Measurements from ENCODE around the gene CYBA. TPM values are rescaled to one million over a fixed set of nuclear protein-coding genes. Genes with fewer than 3 reads are reported as not detected.

Gene CYBA
- total RNA-seq, 5 donors from 2014 or later (not counting 1 experiment from before 2014, with no cell fraction given): 271 to 456 (median 403) TPM

GRCh38 chr16:88606148-88606757 lies 44.6 kb downstream of the CYBA start:
- Mint-ChIP-seq H3K27ac (no peak overlapping the region), H3K4me3 (no peak overlapping the region), H3K4me1 (peaks cover 2 to 8% (median 4%) of the 10 kb centered on the region in 3 donors), H3K27me3 (no peaks in the 10 kb centered on the region), H3K9me3 (no peaks in the 10 kb centered on the region), H3K36me3 (peaks cover 27% of the 10 kb centered on the region)
- ATAC-seq (replicated peaks in 1 of 4): no peak
- WGBS (ENCODE audit: insufficient coverage): 92% methylated on average over 17 of the region's 17 CpGs
- no peak overlapping the region for H3K4me3 ChIP-seq (ENCODE audit: control insufficient read depth in 1 of 2, extremely low read depth in 1 of 2, low read length in 1 of 2)
- no peak overlapping the region for H3K27ac ChIP-seq (ENCODE audit: low read length)
- H3K4me1 ChIP-seq (ENCODE audit: control insufficient read depth in 1 of 2, extremely low read depth in 1 of 2, insufficient read depth in 2 of 2, low read length in 2 of 2): no peaks in the 10 kb centered on the region
- peaks cover 19 to 68% of the 10 kb centered on the region in 2 donors for H3K36me3 ChIP-seq (ENCODE audit: control insufficient read depth in 2 of 2, extremely low read depth in 1 of 2, insufficient read depth in 1 of 2, low read length in 1 of 2)
- ChIA-PET CTCF (no interaction called here), POLR2A (no interaction called here)
- H3K27me3 ChIP-seq (replicated peaks in 1 of 2; ENCODE audit: control insufficient read depth in 2 of 2, extremely low read depth in 1 of 2, insufficient read depth in 2 of 2, low read length in 1 of 2): no peaks in the 10 kb centered on the region
- no peaks in the 10 kb centered on the region for H3K9me3 ChIP-seq
- DNase-seq: no peak

DNA sequence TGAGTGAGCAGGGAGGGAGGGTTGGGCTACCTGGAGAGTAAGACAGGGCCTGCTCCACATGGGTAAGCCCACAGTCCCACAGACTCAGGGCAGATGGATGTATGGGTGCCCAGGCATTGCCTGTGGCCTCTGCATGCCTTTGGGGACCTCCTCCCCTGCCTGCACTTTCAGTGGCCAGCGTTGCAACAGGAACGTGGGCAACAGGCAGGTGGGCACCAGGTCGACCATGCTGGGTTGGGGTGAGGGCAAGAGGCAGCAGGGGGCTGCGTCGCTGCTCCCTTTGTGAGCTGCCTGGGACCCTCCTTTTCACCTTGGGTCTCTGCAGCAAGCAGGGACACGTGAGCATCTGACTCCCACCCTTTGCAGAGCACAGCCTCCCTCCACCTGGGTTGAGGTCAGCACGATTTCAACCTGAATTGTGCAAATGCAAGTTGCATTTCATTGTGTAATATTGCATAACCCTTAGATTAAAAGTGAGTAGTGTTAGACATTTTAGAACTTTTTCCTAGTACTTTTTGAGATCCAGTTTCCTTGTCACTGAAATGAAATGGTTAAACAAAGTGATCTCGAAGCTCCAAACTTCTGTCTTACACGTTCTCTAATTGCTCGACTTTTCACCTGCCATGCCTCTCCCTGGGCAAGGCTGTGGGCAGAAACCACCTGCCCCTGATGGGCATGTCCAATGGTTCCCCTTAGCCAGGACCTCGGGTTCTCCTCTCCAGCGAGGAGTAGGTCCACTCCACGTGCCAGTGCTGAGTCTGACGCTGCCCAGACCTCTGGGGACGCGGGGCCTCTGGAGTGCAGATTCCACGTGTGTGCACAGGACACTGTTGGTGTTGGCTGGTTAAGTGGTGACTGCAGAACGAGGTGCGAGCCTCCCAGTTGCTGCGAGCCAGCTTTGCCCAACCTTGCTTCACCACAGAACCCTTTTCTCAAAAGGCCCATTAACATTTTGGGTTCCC lies 45.4 kb downstream of the CYBA start:
- DNase-seq (no peak), ATAC-seq (replicated peaks in 1 of 4) (no peak)
- H3K27me3 Mint-ChIP-seq: no peaks in the 10 kb centered on the region
- H3K4me3 ChIP-seq (ENCODE audit: control insufficient read depth in 1 of 2, extremely low read depth in 1 of 2, low read length in 1 of 2): no peak overlapping the region
- peaks cover 20 to 69% of the 10 kb centered on the region in 2 donors for H3K36me3 ChIP-seq (ENCODE audit: control insufficient read depth in 2 of 2, extremely low read depth in 1 of 2, insufficient read depth in 1 of 2, low read length in 1 of 2)
- no peak overlapping the region for H3K4me3 Mint-ChIP-seq
- H3K27ac ChIP-seq (ENCODE audit: low read length): no peak overlapping the region
- peaks cover 30% of the 10 kb centered on the region for H3K36me3 Mint-ChIP-seq
- WGBS (ENCODE audit: insufficient coverage): 95% methylated on average over 6 of the region's 20 CpGs
- POLR2A ChIA-PET: no interaction called here
- H3K27ac Mint-ChIP-seq: no peak overlapping the region
- H3K27me3 ChIP-seq (replicated peaks in 1 of 2; ENCODE audit: control insufficient read depth in 2 of 2, extremely low read depth in 1 of 2, insufficient read depth in 2 of 2, low read length in 1 of 2): no peaks in the 10 kb centered on the region
- no peaks in the 10 kb centered on the region for H3K9me3 ChIP-seq
- H3K4me1 ChIP-seq (ENCODE audit: control insufficient read depth in 1 of 2, extremely low read depth in 1 of 2, insufficient read depth in 2 of 2, low read length in 2 of 2): no peaks in the 10 kb centered on the region
- H3K9me3 Mint-ChIP-seq: no peaks in the 10 kb centered on the region
- CTCF ChIA-PET: no interaction called here
- peaks cover 2 to 4% (median 4%) of the 10 kb centered on the region in 3 donors for H3K4me1 Mint-ChIP-seq

DNA sequence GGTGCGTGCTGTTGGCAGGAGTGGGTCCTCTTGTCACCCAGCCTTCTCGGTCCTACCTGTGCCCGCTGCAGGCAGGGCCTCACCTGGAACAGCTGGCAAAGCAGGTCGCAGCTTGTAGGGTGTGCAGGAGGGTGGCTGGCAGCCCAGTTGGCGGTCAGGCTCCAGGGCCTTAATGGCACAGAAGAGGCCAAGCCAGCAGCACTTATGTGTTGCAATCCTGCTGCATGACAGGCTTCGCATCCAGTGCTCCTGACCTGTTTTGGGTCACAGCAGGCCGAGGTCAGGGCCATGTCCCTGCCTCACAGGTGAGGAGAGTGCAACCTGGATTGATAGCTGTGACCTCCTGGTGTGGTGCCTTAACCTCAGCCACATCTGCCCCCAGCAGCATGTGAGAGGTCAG lies 48.8 kb downstream of the CYBA start:
- CTCF ChIA-PET: no interaction called here
- ATAC-seq (replicated peaks in 1 of 4) (no peak), DNase-seq (no peak)
- Mint-ChIP-seq H3K27me3 (no peaks in the 10 kb centered on the region), H3K4me3 (no peak overlapping the region), H3K4me1 (peaks cover 0 to 9% (median 0%) of the 10 kb centered on the region in 3 donors), H3K27ac (no peak overlapping the region), H3K36me3 (peaks cover 31% of the 10 kb centered on the region), H3K9me3 (no peaks in the 10 kb centered on the region)
- Histone ChIP-seq H3K4me1 (ENCODE audit: control insufficient read depth in 1 of 2, extremely low read depth in 1 of 2, insufficient read depth in 2 of 2, low read length in 2 of 2) (no peaks in the 10 kb centered on the region), H3K27me3 (replicated peaks in 1 of 2; ENCODE audit: control insufficient read depth in 2 of 2, extremely low read depth in 1 of 2, insufficient read depth in 2 of 2, low read length in 1 of 2) (no peaks in the 10 kb centered on the region), H3K4me3 (ENCODE audit: control insufficient read depth in 1 of 2, extremely low read depth in 1 of 2, low read length in 1 of 2) (no peak overlapping the region), H3K27ac (ENCODE audit: low read length) (no peak overlapping the region), H3K36me3 (ENCODE audit: control insufficient read depth in 2 of 2, extremely low read depth in 1 of 2, insufficient read depth in 1 of 2, low read length in 1 of 2) (peaks cover 33 to 74% of the 10 kb centered on the region in 2 donors), H3K9me3 (no peaks in the 10 kb centered on the region)
- POLR2A ChIA-PET: no interaction called here
- WGBS (ENCODE audit: insufficient coverage): 92% methylated on average over 5 of the region's 7 CpGs

- ChIA-PET POLR2A (no interaction called here), CTCF (no interaction called here)
- Histone ChIP-seq H3K36me3 (ENCODE audit: control insufficient read depth in 2 of 2, extremely low read depth in 1 of 2, insufficient read depth in 1 of 2, low read length in 1 of 2) (peaks cover 33 to 69% of the 10 kb centered on the region in 2 donors), H3K27ac (ENCODE audit: low read length) (no peak overlapping the region), H3K9me3 (no peaks in the 10 kb centered on the region), H3K27me3 (replicated peaks in 1 of 2; ENCODE audit: control insufficient read depth in 2 of 2, extremely low read depth in 1 of 2, insufficient read depth in 2 of 2, low read length in 1 of 2) (no peaks in the 10 kb centered on the region), H3K4me1 (ENCODE audit: control insufficient read depth in 1 of 2, extremely low read depth in 1 of 2, insufficient read depth in 2 of 2, low read length in 2 of 2) (no peaks in the 10 kb centered on the region), H3K4me3 (ENCODE audit: control insufficient read depth in 1 of 2, extremely low read depth in 1 of 2, low read length in 1 of 2) (no peak overlapping the region)
- ATAC-seq (replicated peaks in 1 of 4) (no peak), DNase-seq (no peak)
- 90% methylated on average over 3 of the region's 9 CpGs for WGBS (ENCODE audit: insufficient coverage)
- Mint-ChIP-seq H3K4me3 (no peak overlapping the region), H3K36me3 (peaks cover 31% of the 10 kb centered on the region), H3K27me3 (no peaks in the 10 kb centered on the region), H3K4me1 (peaks cover 0 to 9% (median 0%) of the 10 kb centered on the region in 3 donors), H3K27ac (no peak overlapping the region), H3K9me3 (no peaks in the 10 kb centered on the region)
Observed at GRCh38 chr16:88601313-88602036, 49.4 kb downstream of the CYBA start.

DNA sequence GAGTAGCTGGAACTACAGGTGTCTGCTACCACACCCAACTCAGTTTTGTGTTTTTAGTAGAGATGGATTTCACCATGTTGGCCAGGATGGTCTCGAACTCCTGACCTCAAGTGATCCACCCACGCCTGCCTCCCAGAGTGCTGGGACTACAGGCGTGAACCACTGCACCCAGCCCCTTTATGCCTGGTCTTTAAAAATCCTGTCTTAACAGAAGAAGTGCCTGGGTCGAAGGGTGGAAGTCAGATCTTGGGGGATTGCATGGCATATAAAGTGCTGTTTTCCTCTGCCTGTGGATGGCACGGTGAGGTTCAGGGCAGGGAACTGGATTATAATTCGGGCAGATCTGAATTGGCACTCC lies 50.3 kb downstream of the CYBA start:
- H3K27me3 ChIP-seq (replicated peaks in 1 of 2; ENCODE audit: control insufficient read depth in 2 of 2, extremely low read depth in 1 of 2, insufficient read depth in 2 of 2, low read length in 1 of 2): no peaks in the 10 kb centered on the region
- 100% methylated on average over 2 of the region's 6 CpGs for WGBS (ENCODE audit: insufficient coverage)
- POLR2A ChIA-PET: no interaction called here
- ATAC-seq (replicated peaks in 1 of 4): no peak
- no peak for DNase-seq
- H3K36me3 ChIP-seq (ENCODE audit: control insufficient read depth in 2 of 2, extremely low read depth in 1 of 2, insufficient read depth in 1 of 2, low read length in 1 of 2): peaks cover 29 to 59% of the 10 kb centered on the region in 2 donors
- no peak overlapping the region for H3K4me3 ChIP-seq (ENCODE audit: control insufficient read depth in 1 of 2, extremely low read depth in 1 of 2, low read length in 1 of 2)
- Mint-ChIP-seq H3K36me3 (peaks cover 34% of the 10 kb centered on the region), H3K4me3 (no peak overlapping the region), H3K9me3 (no peaks in the 10 kb centered on the region), H3K4me1 (peaks cover 0 to 9% (median 3%) of the 10 kb centered on the region in 3 donors), H3K27me3 (no peaks in the 10 kb centered on the region), H3K27ac (no peak overlapping the region)
- no peak overlapping the region for H3K27ac ChIP-seq (ENCODE audit: low read length)
- no peaks in the 10 kb centered on the region for H3K9me3 ChIP-seq
- CTCF ChIA-PET: no interaction called here
- no peaks in the 10 kb centered on the region for H3K4me1 ChIP-seq (ENCODE audit: control insufficient read depth in 1 of 2, extremely low read depth in 1 of 2, insufficient read depth in 2 of 2, low read length in 2 of 2)

DNA sequence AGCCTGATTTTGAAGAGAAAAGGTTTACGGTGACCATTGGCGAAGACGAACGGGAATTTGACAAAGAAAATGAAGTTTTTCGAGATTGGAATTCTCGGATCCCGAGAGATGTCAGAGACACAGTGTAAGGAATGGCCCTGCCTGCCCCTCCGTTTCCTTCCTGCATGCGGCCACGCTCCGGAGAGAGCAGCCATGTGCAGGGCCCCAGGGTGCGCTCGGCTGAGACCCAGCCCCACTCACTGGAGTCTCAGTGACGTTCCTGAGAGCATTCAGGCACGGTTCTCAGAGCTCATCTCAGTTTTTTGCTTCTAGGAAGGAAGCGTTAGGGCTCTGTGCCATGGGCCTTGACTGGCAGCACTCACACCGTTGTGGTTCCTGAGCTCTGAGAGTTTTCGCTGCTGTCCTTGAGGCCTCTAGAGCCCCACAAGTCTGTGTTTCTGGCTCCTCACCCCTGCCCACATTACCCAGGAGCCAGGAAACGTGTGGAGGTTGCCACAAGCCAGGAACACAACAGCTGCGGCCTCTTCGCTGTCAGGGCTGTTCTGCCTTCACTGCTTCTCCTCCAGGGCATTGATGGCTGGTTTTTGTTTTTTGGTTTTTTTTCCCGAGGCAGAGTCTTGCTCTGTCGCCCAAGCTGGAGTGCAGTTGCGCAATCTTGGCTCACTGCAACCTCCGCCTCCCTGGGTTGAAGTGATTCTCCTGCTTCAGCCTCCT lies 50.9 kb downstream of the CYBA start:
- CTCF ChIA-PET: no interaction called here
- H3K27me3 Mint-ChIP-seq: no peaks in the 10 kb centered on the region
- ATAC-seq (replicated peaks in 1 of 4) (no peak), DNase-seq (no peak)
- H3K4me3 Mint-ChIP-seq: no peak overlapping the region
- H3K36me3 Mint-ChIP-seq: peaks cover 37% of the 10 kb centered on the region
- H3K27ac ChIP-seq (ENCODE audit: low read length): no peak overlapping the region
- WGBS (ENCODE audit: insufficient coverage): 96% methylated on average over 20 of the region's 25 CpGs
- H3K27ac Mint-ChIP-seq: no peak overlapping the region
- no peaks in the 10 kb centered on the region for H3K27me3 ChIP-seq (replicated peaks in 1 of 2; ENCODE audit: control insufficient read depth in 2 of 2, extremely low read depth in 1 of 2, insufficient read depth in 2 of 2, low read length in 1 of 2)
- peaks cover 27 to 56% of the 10 kb centered on the region in 2 donors for H3K36me3 ChIP-seq (ENCODE audit: control insufficient read depth in 2 of 2, extremely low read depth in 1 of 2, insufficient read depth in 1 of 2, low read length in 1 of 2)
- no peak overlapping the region for H3K4me3 ChIP-seq (ENCODE audit: control insufficient read depth in 1 of 2, extremely low read depth in 1 of 2, low read length in 1 of 2)
- H3K9me3 ChIP-seq: no peaks in the 10 kb centered on the region
- no peaks in the 10 kb centered on the region for H3K4me1 ChIP-seq (ENCODE audit: control insufficient read depth in 1 of 2, extremely low read depth in 1 of 2, insufficient read depth in 2 of 2, low read length in 2 of 2)
- POLR2A ChIA-PET: interaction anchor here in 1 of 2 donors (0.6 kb wide), 1 partner anchor 19 kb away, joined by 3 read pairs; no protein-coding TSS in a partner anchor
- H3K4me1 Mint-ChIP-seq: peaks cover 2 to 9% (median 5%) of the 10 kb centered on the region in 3 donors
- no peaks in the 10 kb centered on the region for H3K9me3 Mint-ChIP-seq
